Left cardiac atrium (tissue), 4 donors: ENCODE measurements around the gene LAYN. TPM values are rescaled to one million over a fixed set of nuclear protein-coding genes. Genes with fewer than 3 reads are reported as not detected.

Experiments
- ATAC-seq, 2 donors: fragments of 200-7000 bp; cut with Tn5 transposase; one replicate each; pipeline ENCODE4 v1.9.1; 2020; ENCODE audit warnings: mild to moderate bottlenecking in 2 of 2, moderate library complexity in 2 of 2
- DNase-seq: peaks from one replicate; pipeline ENCODE4 v3.0.0-alpha.2; 2020
- intact Hi-C, 2 donors: fragments of 100-400 bp; cut with DNase I; formaldehyde crosslinking; loops; one replicate each; pipeline versions ENCODE4 v1.14.1 to v1.15.1; 2022 to 2023
- microRNA-seq, 2 donors: library from miRNA; unstranded; fragments of <30 nt; microRNA quantifications; one replicate each; pipeline ENCODE4 v1.2.0, GENCODE V29; 2020
- total RNA-seq, 2 donors: library from RNA; stranded (reverse); fragmentation: NEBNext Ultra II Directional; extraction: Animal tissue kit (Norgen Biotek cat#: 25700); gene quantifications; one replicate each; pipeline ENCODE4 v1.2.1, GENCODE V29; 2021
- donor health status: DM: no; HTN: yes; CAD: no.
- donor health status: DM: no; HTN: yes; CAD: no; lungs with severe emphysema.
- donor health status: DM: yes; HTN: yes; CAD: no.
- donor health status: Dilated cardiomyopathy.

Gene LAYN
- total RNA-seq, 2 donors from 2014 or later = 3.5 to 5.8 TPM

- ATAC-seq = no peak
- no peak for DNase-seq
- intact Hi-C loops = no loop called here
Measured at GRCh38 chr11:111607751-111608150, 67.2 kb downstream of the LAYN start.

Small RNAs within 50 kb of the gene (microRNA-seq; reads per million reads assigned to microRNA genes)
- gene MIR34B (2.8 to 7.4 reads per million in 2 donors), gene MIR34C (12.5 to 20.0 reads per million in 2 donors)

Other genes with a start within 250 kb of the LAYN start
- under 1 TPM; 0.18 to 0.44 TPM for gene POU2AF3, start 242.2 kb upstream of the LAYN start, total RNA-seq
- under 1 TPM; 0.10 to 0.21 TPM for gene POU2AF1, start 161.4 kb upstream of the LAYN start, total RNA-seq
- gene BTG4, start 28.3 kb upstream of the LAYN start, total RNA-seq = not detected
- not detected for gene HOATZ, start 25.9 kb upstream of the LAYN start, total RNA-seq
- 10 to 100 TPM; 24.3 to 51.6 TPM for gene SIK2, start 61.7 kb downstream of the LAYN start, total RNA-seq
- gene PPP2R1B, start 225.7 kb downstream of the LAYN start, total RNA-seq = 10 to 100 TPM; 30.3 to 37.2 TPM